NCI-H2081 treated with DMSO at 0.1 percent for 48 hours (cell line): ENCODE measurements around the gene KIFBP.
"Not testable (repeated sequence)": the region's sequence is repeated elsewhere in the genome, so short reads cannot be mapped to it uniquely, and the experiment has no call there.

Experiments used
- DNase-seq: peaks from one replicate; lab custom pipeline; 2025; lab: John Stamatoyannopoulos, UW

KIFBP gene

DNA sequence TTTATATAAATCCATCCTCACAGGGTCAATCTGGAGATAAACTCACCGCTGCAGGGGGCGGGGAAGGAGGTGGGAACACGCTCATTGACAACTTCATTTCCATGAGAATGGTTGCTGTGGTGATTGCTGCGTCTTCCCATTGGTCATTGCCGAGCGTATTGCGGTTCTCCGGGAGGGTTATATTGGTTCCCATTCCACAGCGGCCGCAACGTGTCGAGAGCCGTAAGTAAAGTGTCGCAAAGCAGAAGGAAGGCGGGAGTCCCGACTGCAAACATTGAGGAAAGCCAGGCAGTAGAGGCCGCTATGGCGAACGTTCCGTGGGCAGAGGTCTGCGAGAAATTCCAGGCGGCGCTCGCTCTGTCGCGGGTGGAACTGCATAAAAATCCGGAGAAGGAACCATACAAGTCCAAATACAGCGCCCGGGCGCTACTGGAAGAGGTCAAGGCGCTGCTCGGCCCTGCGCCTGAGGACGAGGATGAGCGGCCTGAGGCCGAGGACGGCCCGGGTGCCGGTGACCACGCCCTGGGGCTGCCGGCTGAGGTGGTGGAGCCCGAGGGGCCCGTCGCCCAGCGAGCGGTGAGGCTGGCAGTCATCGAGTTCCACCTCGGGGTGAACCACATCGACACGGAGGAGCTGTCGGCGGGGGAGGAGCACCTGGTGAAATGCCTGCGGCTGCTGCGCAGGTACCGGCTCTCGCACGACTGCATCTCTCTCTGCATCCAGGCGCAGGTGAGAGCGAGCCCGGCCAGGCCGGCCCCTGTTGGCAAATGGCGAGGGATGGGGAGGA lies at the start of gene KIFBP:
Gene KIFBP (plus strand): TSS at position 274 of the 787 bp plus-strand sequence. CDS start 30 bp downstream, at position 304.
- peak; percentile 82 for DNase-seq

- DNase-seq, result no peak
Observed at GRCh38 chr10:68938884-68939283, 49.7 kb upstream of the KIFBP start.

DNA sequence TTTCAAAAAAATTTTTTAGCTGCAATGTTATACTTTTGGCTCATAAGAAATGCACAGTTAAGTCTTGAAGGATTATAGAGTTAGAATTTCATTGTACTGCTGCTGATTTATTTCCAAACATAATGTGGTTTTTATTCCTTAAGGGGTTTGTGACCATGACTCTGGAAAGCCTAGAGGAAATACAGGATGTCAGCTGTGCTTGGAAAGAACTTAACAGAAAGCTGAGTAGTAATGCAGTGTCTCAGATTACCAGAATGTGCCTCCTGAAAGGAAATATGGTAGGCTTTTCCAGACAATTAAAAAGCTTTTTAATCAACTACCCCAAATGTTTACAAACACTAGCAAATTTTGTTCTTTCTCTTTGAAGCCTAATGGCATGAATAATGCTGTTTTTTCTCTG lies 47.7 kb upstream of the KIFBP start:
- DNase-seq, result not testable (repeated sequence)

DNA sequence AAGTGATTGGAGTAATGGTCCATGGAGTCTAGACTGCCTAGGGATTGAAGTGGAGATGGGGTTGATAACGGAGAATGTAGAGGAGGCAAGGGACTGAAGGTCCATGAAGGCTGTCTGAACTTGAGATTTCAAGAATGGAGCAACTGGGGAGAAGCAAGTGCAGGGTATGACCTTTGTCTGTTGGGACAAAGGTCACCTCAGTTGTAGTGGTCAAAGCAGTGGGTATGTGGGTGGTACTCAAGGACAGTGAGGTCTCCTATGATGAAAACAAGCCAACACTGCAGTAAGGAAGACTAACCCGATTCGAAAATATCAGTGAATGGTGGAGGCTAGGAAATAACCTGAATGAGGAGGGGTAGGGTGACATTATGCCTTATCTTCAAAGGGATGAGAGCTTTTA lies 38.0 kb upstream of the KIFBP start:
- DNase-seq, result no peak

GRCh38 chr10:68954904-68955303 lies 33.7 kb upstream of the KIFBP start:
- DNase-seq, result no peak

- no peak for DNase-seq
Observed at GRCh38 chr10:68955355-68955831, 33.2 kb upstream of the KIFBP start.

GRCh38 chr10:68955832-68956532 lies 32.6 kb upstream of the KIFBP start, which contains the start of gene DDX21:
DDX21 (plus strand) TSS chr10:68956170; CDS start chr10:68956226, 56 bp downstream.
- DNase-seq, result peak; percentile 74

DNA sequence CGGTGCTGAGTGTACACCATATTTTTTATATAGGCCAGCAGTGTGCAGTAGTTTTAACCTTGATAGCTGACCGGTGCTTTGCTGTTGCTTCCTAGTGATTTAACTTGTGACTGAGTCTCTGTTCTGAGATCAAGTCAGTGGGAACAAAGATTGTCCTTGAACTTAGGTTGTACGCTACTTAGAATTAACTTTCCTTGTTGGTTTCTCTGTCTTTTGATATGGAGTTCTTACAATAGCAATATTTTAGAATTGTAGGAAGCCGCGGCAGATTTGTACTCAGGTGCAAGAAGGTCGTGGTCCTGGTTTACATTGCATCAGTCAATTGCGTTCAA lies 31.4 kb upstream of the KIFBP start:
- DNase-seq, result no peak

- no peak for DNase-seq
Observed at GRCh38 chr10:68957654-68958053, 30.9 kb upstream of the KIFBP start.

DNA sequence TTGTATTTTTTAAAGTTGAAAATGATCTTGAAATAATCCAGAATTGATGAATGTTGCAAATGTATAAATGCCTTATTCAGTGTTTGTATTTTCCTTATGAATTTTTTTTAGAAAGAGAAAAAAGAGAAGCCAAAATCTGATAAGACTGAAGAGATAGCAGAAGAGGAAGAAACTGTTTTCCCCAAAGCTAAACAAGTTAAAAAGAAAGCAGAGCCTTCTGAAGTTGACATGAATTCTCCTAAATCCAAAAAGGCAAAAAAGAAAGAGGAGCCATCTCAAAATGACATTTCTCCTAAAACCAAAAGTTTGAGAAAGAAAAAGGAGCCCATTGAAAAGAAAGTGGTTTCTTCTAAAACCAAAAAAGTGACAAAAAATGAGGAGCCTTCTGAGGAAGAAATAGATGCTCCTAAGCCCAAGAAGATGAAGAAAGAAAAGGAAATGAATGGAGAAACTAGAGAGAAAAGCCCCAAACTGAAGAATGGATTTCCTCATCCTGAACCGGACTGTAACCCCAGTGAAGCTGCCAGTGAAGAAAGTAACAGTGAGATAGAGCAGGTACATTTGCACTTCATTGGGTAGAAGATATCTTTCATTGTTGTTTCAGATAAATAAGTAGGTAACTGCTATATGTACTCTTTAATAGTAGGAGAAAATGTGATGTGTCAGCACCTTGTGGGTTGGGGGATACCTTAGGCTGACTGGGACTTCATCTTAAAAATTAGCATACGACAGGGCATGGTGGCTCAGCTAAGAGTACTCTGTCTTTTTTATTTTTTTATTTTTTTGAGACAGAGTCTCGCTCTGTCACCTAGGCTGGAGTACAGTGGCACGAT lies 28.7 kb upstream of the KIFBP start:
- no peak for DNase-seq

- DNase-seq, result no peak
Observed at GRCh38 chr10:68963151-68963550, 25.5 kb upstream of the KIFBP start.

DNA sequence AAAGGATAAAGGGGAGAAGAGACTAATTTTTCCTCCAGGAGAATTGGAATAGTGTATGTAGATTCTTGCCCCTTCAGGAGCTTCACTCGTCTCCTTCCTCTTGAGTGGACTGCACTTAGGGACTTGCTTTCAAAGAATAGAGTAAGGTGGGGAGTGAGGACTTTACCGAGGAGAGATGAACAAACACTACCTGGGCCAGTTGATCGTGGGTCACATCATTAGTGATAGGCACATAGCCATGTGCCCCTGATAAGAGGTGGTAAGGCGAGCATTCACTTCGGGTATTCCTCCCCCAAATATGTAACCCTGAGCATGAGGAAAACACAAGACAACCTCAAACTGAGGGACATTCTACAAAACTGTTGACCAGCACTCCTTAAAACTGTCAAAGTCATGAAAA lies 14.6 kb upstream of the KIFBP start:
- DNase-seq, result no peak

- DNase-seq, result not testable (repeated sequence)
Observed at GRCh38 chr10:68975936-68976473, 12.6 kb upstream of the KIFBP start.

DNA sequence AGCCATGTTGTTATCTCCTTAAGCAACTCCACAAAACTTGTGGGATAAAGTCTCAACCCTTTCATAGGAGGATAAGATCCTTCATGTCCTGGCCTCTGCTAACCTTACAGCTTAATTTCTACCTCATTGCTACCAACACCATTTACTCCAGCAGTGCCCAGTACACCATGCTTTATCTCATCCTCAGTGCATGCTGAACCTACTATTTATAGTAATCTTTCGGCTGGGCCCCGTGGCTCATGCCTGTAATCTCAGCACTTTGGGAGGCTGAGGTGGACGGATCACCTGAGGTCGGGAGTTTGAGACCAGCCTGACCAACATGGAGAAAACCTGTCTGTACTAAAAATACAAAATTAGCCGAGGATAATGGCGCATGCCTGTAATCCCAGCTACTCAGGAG lies 8.9 kb upstream of the KIFBP start:
- not testable (repeated sequence) for DNase-seq

- DNase-seq, result no peak
Observed at GRCh38 chr10:68981074-68981473, 7.5 kb upstream of the KIFBP start.

DNA sequence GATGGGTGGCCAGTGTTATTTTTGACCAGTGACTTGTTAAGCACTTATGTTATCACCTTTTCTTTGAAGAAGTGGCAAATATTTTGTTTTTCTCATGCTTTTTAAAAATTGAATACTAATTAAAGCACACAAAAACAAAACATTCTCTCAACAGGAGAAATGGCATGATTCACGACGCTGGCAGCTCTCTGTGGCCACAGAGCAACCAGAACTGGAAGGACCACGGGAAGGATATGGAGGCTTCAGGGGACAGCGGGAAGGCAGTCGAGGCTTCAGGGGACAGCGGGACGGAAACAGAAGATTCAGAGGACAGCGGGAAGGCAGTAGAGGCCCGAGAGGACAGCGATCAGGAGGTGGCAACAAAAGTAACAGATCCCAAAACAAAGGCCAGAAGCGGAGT lies 6.2 kb upstream of the KIFBP start:
- no peak for DNase-seq

DNA sequence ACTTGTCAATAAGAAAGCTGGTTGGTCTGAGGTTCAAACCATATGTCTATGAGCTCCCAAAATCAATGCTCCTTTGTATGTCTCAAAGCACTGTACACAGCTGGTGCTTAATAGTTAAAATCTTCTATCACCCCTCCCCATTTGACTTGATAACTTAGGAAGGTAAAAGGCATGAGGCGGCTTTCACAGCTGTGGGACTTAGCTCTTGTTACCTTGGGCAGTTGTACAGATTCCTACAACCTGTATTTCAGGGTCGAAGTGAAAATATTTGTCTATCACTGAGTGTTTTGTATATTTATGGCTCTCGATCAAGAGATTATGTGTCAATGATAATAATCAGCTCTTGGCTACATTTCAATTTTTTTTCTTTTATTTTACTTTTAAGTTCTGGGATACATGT lies 992 bp upstream of the KIFBP start:
- no peak for DNase-seq

DNA sequence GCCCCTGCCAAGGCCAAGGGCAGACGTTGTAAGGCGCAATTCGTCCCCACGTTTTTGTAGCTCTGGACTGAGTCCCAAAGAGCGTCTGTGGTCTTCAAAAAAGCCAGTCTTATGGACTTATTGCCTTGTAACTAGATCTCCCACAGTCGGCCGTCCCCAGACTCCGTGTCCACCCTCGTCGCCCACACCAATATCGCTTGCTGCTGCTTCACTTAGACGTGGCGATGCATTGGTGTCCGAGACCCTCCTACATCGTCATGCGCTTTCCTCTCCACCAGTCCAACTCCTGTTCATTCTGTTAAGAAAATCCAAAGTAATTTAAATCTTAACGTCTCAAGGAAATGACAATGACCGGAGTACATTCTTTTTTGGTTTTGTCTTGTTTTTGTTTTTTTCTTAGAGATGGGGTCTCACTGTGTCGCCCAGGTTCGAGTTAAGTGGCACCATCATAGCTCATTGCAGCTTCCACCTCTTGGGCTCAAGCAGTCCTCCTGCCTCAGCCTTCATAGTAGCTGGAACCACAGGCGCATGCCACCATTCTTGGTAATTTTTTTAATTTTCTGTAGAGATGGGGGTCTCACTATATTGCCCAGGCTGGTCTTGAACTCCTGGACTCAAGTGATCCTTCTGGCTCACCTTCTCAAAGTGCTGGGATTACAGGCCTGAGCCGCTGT lies 851 bp downstream of the KIFBP start:
- DNase-seq, result no peak

GRCh38 chr10:68992636-68993440 lies 4.2 kb downstream of the KIFBP start:
- DNase-seq, result no peak

DNA sequence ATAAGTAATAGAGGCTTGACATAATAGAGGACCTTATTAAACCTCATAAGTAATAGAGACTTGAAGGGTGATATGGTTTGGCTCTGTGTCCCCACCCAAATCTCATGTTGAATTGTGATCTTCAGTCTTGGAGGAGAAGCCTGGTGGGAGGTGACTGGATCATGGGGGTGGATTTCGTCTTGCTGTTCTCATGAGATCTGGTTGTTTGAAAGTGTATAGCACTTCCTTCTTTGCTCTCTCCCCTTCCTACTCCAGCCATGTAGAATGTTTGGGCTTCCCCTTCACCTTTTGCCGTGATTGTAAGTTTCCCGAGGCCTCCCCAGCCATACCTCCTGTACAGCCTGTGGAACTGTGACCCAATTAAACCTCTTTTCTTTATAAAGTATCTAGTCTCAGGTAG lies 8.6 kb downstream of the KIFBP start:
- no peak for DNase-seq

- DNase-seq, result no peak
Observed at GRCh38 chr10:69004821-69005220, 16.2 kb downstream of the KIFBP start.
